ENCODE results near the gene ACOT7. TPM values are rescaled to one million over a fixed set of nuclear protein-coding genes. Genes with fewer than 3 reads are reported as not detected.

ACOT7 gene
- total RNA-seq, 1 donor from 2014 or later: 107 TPM

- Mint-ChIP-seq H3K27ac (ENCODE audit: unreplicated experiment) (no peak overlapping the region), H3K9me3 (no peaks in the 10 kb centered on the region), H3K4me1 (peaks cover 72% of the 10 kb centered on the region), H3K36me3 (ENCODE audit: low read depth) (no peaks in the 10 kb centered on the region), H3K4me3 (peak overlapping the region; percentile 64), H3K27me3 (ENCODE audit: low read depth) (no peaks in the 10 kb centered on the region)
- TF ChIP-seq CTCF (conservative IDR thresholded peaks at IDR 0.05): no peak
- no peak for DNase-seq (ENCODE audit: low read depth, low spot score)
Measured at GRCh38 chr1:6270401-6270800, 123.2 kb downstream of the ACOT7 start.

DNA sequence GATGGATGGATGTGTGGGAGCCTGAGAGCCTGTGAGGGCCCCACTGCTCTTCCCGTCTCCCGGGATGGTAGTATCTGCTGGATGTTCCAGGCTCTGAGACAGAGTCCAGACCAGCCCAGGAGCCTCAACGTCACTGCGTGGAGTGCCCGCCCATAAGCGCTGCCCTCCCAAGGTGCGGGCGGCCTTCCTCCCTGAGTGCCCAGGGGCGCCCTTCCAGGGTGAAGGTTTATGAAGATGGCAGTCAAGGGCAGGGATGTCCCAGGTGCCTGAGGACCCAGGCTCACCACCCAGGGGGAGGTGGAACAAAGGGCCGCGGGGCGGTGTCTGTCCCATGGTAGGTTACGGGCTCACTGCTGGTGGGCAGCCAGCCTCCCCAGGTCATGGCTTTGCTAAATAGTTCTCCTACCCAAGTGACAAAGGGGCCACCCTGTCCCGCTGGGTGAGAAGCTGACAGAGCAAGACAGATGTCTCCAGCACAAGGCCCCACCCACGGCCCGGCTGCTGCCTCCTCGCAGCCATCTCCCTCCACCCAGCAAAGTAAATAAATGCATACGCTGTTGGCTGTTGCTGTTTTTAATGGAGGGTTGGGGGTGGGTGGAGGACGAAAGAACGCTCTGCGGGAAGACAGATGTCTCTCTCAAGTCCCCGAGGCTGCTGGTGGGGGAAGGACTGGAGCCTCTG, 123.7 kb downstream of the ACOT7 start:
- H3K27ac Mint-ChIP-seq (ENCODE audit: unreplicated experiment): peak overlapping the region; percentile 35
- H3K4me1 Mint-ChIP-seq: peaks cover 74% of the 10 kb centered on the region
- H3K27me3 Mint-ChIP-seq (ENCODE audit: low read depth): no peaks in the 10 kb centered on the region
- DNase-seq (ENCODE audit: low read depth, low spot score): no peak
- no peak for TF ChIP-seq CTCF (conservative IDR thresholded peaks at IDR 0.05)
- H3K4me3 Mint-ChIP-seq: peak overlapping the region; percentile 64
- H3K9me3 Mint-ChIP-seq: no peaks in the 10 kb centered on the region
- H3K36me3 Mint-ChIP-seq (ENCODE audit: low read depth): no peaks in the 10 kb centered on the region

GRCh38 chr1:6269296-6269695, 124.3 kb downstream of the ACOT7 start:
- peak overlapping the region; percentile 35 for H3K27ac Mint-ChIP-seq (ENCODE audit: unreplicated experiment)
- no peak overlapping the region for H3K4me3 Mint-ChIP-seq
- H3K4me1 Mint-ChIP-seq: peaks cover 76% of the 10 kb centered on the region
- no peak for TF ChIP-seq CTCF (conservative IDR thresholded peaks at IDR 0.05)
- H3K9me3 Mint-ChIP-seq: no peaks in the 10 kb centered on the region
- H3K27me3 Mint-ChIP-seq (ENCODE audit: low read depth): no peaks in the 10 kb centered on the region
- no peaks in the 10 kb centered on the region for H3K36me3 Mint-ChIP-seq (ENCODE audit: low read depth)
- DNase-seq (ENCODE audit: low read depth, low spot score): no peak

DNA sequence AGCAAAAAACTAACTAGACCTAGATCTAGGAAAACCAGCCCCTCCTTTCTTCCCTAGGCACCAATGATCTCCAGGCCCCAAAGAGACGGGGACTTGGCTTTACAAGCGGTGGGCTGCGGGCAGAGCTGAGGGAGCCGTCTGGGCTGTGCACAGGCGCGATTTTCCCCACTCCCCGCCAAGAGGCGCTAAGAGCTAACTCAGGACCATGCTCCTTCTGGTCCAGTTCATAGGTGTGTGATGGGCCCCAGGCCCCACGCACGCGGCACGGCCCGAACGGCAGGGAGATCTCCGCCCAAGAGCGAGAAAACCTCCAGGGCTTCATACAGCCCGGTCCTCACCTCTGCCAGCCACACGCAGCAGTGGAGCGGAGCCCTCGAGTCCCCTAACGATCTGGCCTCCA, 125.2 kb downstream of the ACOT7 start:
- no peak for TF ChIP-seq CTCF (conservative IDR thresholded peaks at IDR 0.05)
- Mint-ChIP-seq H3K4me3 (peak overlapping the region; percentile 38), H3K27me3 (ENCODE audit: low read depth) (no peaks in the 10 kb centered on the region), H3K9me3 (no peaks in the 10 kb centered on the region), H3K27ac (ENCODE audit: unreplicated experiment) (no peak overlapping the region), H3K4me1 (peaks cover 72% of the 10 kb centered on the region), H3K36me3 (ENCODE audit: low read depth) (no peaks in the 10 kb centered on the region)
- DNase-seq (ENCODE audit: low read depth, low spot score): no peak

DNA sequence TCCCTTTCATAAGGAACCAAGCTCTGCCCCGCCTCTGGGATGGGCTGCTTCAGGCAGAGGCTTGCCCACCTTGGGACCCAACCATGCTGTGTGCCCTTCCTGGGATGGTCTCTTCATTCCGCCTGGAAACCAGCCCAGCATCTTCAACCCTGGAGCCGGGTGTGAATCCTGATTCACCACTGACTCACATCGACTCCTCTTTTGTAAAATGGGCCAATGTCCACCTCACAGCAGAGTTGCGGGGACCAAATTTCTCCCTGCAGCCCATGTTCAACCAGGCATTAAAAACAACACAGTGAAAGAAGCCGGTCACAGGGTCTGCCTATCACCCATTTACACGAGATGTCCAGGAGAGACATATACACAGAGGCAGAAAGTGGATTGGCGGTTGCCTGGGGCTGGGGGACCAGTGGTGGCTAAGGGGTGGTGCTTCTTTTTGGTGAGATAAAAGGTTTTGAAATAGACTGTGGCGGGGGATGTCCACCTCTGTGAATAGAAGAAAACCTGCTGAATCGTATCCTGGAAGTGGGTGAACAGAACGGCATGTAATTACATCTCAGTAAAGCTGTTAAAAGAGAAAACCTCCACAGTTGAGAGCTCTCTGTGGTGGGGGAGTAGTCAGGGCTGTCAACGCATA, 125.8 kb downstream of the ACOT7 start:
- peak overlapping the region; percentile 8 for H3K27ac Mint-ChIP-seq (ENCODE audit: unreplicated experiment)
- H3K4me3 Mint-ChIP-seq: peak overlapping the region; percentile 38
- H3K27me3 Mint-ChIP-seq (ENCODE audit: low read depth): no peaks in the 10 kb centered on the region

More for the DNA sequence above, 125.8 kb downstream of the ACOT7 start:
- H3K9me3 Mint-ChIP-seq: no peaks in the 10 kb centered on the region
- no peak for DNase-seq (ENCODE audit: low read depth, low spot score)
- H3K36me3 Mint-ChIP-seq (ENCODE audit: low read depth): no peaks in the 10 kb centered on the region
- TF ChIP-seq CTCF (conservative IDR thresholded peaks at IDR 0.05): no peak
- H3K4me1 Mint-ChIP-seq: peaks cover 66% of the 10 kb centered on the region

Data from neural crest cell (in vitro differentiated cells).